ENCODE measurements around the gene SMIM22.

SMIM22 gene

DNA sequence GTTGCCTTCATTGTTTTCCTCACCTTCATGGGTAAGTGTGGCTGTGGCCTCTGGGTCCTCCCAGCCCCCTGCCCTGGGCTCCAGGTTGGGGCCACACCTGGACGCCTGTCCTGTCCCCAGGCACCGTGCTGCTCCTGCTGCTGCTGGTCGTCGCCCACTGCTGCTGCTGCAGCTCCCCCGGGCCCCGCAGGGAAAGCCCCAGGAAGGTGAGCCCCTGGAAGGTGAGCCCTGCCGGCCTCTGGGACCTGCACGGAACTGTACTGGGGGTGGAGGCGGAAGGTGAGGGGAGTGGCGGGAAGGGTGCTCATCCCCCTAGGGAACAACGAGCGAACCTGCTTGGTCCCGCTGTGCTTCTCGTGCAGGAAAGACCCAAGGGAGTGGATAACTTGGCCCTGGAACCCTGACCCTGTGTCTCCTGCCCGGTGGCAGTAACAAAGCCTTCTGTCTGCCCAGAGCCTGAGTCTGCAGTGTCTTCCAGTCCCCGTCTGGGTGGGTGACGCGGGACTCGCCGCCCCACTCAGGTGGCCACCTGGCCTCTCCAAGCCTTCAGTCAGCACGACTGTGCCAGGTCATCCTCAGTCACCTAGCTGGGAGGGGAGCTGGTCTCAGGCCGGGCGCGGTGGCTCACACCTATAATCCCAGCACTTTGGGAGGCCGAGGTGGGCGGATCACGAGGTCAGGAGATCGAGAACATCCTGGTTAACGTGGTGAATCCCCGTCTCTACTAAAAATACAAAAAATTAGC, 831 bp downstream of the SMIM22 start:
- no peak for DNase-seq (ENCODE audit: low read depth, low spot score)

DNA sequence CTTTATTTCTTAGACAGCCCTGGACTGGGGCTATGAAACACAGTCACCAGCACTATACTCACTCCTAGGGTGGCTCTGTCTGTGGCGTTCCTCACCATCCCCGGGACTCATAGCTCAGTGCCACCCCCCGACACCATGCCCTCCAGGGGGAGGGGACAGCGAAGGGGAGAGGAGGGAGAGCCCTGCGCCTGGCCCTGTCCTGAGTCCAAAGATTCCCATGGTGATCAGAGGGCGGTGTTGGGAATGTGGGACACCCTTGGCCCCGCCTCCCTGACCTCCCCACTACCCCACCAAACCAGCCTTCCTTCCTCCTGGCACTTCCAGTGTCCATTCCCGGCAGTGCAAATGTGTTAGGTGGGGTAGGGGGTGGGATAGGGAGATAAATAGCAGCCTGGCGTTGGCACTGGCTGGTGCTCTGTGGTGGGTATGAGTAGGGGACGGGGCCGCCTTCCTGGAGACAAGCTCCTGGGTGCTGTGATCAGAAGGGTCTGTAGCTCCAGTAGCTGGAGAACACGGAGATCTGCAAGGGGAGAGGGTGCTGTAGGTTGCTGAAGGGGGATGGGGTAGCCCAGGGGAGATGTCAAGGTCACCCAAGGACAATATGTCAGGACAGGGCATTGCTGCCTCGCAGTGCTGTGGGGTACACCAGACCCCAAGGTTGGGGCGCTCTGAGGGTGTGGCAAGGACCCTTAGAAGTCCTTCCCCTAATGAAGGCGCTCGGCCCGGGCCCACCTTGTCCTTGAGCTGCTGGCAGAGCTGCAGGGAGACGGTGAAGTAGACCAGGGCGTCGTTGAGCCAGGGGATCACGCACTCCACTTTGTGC, 2.0 kb downstream of the SMIM22 start:
- no peak for DNase-seq (ENCODE audit: low read depth, low spot score)

DNA sequence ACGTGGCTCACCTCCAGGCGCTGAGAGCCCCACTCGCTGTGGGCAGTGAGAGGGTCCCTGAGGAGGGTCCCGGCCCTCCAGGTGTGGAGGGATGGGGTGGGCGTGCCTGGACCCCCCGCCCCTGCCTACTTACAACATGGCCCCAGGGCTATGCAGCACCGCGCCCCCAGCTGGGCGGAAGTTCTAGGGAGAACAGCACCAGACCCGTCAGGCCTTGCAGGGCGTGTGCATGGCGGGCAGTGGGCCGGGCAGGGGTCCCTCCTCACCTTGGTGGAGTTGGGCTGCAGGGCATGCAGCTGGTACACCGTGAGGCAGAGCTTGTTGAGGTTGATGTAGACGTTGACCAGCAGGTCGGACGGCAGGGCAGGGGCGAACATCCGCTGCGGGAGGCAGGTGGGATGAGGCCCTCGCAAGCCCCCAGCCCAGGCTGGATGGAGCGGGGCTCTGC, 2.7 kb downstream of the SMIM22 start:
- no peak for DNase-seq (ENCODE audit: low read depth, low spot score)

DNA sequence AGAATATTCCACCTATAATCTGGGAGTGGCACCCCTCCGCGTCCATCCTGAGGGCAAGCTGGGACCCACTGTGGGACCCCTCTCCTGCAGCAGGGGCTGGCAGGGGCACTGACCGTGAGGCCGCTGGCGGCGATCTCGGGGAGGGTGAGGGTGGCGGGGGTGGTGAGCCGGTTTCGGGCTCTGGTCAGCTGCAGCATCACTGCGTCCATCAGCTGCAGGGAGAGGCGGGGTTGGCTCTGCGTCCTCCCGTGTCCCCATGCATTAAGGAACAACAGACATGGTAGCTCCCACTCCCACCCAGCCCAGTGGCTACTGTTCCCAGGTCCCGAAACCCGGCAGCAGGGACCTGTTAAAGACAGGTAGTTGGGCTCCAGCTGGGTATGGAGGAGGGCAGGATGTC, 3.3 kb downstream of the SMIM22 start:
- DNase-seq (ENCODE audit: low read depth, low spot score): no peak

DNA sequence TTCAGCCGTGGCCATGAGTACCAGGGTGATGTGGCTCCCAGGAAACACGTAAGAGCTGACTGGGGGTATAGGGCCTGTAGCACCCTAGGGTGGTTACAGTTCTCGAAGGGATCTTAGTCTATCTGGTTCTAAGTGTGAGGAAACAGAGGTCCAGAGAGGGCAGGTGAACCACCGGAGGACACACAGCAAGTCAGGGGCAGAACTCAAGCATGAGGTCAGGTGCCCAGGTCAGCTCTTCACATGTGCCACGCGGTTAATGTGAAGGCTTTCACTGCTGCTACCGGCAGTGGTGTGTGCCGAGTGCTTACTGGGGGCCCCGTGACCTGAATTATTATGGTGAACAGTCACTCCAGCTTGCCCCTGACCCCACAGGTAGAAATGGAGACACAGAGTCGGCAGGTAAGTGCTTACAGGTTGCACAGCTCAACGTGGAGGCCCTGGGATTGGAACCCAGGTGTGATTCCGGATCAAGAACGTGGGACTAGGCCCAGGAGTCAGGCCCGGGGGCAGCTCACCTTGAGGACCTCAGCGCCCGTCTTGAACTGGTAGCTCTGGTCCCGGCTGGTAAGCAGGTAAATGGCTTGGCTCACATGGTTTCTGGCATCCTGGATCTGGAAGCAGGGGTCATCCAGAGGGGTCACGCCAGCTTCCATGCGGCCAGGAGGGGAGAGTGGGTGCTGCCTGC, 4.1 kb downstream of the SMIM22 start:
- DNase-seq (ENCODE audit: low read depth, low spot score): no peak

DNA sequence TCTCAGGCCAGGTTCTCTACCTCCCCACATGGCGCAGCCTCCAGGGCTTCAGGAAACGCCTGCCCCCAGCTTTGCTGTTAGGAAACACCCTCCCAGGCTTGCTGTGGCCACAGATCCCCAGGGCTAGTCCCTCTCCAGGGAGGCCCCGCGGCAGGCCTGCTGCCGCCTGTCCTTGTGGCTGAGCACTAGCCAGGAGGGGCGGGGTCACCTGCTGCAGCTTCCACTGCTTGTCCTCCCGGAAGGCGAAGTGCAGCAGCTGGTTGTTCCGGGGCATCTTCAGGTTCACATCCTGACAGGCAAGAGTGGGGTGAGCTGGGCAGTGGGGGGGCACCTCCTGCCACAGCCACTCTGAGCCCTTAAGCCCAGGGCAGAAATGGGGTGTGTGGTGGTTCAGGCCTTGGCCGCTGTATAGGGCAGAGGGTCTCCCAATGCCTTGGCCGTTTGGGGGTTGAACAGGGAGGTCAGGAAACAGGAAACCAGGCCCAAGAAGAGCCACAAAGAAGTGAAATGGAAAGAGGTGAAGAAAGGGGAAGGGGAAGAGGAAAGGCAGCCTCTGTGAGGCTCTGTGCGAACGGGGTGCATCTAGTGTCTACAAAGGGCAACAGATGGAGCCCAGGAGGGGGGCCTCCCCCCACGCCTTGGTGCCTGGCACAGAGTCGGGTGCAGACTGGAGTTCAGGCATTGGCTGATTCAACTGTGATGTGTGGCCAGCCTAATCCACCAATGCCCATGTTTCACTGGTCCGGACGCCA, 5.3 kb downstream of the SMIM22 start:
- DNase-seq (ENCODE audit: low read depth, low spot score): no peak

DNA sequence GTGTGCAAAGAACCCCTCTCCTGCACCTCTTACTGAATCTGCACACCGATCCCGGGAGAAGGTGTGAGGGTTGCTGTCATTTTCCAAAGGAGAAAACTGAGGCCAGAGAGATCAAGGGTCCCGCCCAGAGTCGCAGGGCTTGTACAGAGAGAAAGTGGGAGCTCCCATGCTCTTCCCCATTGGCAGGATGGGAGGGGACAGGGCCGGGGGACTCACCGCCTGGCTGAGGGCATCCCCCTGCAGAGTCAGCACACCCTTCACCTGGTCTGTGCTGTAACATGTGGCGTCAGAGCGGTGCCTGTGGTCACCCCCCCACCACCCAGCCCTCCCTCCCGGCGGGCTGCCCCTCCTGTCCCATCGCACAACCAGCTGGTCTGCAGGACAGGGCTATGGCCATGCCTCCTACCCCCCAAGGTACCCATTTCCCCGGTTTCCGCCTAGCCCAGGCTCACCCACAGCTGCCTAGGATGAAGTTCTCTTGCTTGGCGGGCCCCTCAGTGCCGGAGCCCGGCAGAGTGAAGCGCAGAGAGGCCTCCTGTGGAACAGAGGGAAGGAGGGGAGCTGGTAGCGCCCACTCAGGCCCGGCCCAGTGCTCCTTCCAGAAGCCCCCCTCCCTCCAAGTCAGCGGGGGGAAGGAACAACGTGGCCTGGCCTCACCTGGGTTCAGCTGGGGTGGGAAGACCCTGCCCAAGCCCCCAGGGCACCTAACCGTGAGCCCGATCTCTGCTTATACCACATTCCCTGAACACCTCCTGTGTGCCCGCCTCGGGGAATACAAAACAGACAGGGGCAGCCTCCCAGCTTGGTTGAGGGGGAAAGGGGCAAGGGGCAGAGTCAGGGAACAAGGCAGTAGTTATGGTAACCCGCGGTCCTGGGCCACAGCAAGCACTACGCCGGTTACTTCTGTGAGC, 6.1 kb downstream of the SMIM22 start:
- DNase-seq (ENCODE audit: low read depth, low spot score): peak; percentile 12

DNA sequence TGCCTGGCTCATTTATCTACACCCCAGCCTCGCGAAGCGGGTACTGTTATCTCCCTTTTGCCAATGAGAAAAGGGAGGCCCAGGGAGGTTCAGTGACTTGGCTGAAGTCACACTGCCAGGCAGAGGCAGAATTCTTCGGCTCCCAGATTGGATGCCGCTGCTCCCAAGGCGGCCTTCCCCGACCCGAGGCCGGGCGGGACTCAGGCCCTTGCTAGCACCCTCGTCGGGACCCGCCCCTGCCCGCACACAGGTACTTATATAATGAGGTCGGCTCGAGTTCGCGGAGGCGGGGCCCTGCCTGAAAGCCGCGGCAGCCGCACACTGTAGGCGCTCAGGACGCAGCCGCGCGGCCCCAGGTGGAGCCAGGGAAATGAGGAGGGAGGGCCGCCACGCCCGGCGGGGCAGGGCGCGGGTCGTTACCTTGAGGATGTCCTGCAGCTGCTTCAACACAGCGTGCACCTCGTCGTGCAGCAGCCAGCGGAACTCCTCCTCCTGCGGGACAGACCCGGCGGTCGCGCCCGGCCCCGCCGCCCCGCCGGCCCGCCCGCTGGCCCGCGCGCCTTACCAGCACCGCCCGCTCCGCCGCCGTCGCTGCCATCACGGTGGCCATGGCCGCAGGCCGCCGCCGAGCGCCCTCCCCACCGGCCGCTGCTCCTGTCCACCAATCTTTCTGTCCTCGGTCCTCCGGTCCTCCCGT, 6.9 kb downstream of the SMIM22 start, which contains the start of gene ROGDI:
ROGDI (minus strand) TSS at position 672 of the 697 bp plus-strand sequence; CDS start at position 610, 62 bp downstream.
- DNase-seq (ENCODE audit: low read depth, low spot score): peak; percentile 72

DNA sequence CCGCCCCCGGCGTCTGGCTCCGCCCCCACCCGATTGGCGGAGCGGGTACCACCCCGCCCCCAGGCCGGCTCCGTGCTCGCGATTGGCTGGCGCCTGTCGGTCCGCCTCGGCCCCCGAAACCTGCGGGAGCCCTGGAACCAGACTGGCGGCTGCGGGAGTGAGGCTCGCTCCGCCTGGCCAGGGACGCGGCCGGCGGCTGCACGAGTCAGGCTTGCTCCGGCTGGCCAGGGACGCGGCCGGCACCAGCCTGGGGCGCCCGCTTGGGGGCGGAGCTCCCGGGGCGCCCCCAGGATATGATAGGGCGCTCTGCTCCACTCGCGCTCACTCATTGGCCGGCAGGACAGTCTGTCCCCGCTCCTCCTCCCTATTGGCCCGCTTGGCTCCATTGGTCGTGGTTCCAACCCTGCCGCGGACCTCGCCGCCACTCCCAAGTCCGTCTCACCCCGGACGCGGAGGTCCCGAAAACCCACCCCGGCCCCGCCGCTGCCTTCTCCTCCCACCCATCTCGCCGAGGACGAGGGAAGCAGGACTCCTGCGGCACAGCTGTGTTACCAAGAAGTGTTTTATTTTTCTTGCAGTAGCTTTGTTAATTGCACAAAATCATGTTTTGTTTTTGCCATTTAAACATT, 7.6 kb downstream of the SMIM22 start:
- DNase-seq (ENCODE audit: low read depth, low spot score): peak; percentile 97

DNA sequence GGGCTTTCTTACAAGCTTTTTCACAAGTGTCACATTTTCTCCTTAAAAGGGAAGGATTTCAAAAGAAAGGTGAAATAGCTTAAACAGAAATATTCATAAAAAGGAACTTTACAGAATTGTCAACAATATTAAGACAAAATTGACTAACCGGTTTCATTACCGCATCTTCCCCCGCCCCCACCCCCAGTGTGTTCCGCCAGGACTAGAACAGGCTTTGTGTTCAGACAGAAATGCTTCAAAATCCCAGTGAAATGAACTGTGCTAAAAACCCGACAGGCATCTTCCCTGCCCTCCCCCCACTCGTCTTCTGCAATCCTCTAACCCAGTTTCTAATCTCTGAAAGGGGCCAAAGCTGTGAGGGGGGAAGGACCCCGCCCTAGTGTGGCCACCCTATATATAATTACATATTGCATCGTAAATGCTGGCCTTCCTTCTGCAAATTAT, 8.3 kb downstream of the SMIM22 start:
- DNase-seq (ENCODE audit: low read depth, low spot score): peak; percentile 17

DNA sequence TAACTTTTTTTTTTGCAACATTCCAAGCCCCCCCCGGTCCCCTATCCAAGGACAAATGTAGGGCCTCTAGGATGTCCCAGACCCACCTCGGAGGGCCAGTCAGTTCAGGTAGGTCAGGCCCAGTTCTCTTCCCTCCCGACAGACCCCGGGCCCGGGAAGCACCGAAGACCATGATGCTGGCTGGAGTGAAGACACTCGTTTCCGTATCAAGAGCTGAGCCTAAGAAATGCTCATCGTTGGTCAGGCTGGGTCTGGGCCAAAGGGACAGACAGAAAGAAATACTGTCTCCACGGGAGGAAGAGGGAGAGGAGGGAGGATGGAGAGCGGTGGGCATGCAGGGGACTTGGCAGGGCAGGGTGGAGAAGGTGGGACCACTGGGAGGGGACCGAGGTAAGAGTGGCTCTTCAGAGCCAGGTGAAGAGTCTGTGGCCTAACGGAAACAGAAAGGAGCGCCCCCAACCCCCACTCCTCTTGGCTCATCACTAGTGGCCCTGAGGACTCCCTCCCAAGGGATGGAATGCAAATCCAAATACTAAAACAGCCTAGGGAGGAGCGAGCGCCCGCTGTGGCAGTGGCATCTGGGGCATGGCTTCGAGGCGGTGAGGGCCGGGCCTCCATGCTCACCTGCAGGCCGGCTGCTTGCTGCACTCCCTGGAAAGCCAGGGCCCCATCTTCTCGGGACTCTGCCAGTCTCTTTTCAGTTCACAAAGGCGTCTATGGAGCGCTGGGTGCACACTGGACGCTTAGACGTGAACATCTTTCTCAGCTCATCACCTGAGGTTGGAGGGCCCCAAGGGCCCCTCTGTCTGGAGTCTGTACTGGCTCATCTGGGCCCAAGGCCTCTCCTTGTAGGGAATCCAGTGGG, 9.0 kb downstream of the SMIM22 start:
- DNase-seq (ENCODE audit: low read depth, low spot score): no peak

DNA sequence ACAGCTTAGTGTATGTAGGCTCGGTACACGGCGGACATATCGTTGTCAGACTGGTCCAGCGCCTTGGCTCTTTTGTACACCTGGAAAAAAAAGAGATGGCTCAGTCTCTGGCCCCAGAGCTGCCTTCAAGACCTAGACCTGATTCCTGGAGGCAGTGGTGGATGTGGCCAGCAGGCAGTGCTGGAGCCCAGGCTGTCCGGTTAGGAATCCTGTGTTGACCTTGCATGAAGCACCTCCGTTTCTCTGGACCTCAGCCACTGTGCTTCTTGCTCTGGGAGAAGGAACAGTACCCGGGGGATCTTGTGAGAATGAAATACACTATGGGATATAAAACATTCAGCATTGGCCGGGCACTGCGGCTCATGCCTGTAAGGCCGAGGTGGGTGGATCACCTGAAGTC, 10.1 kb downstream of the SMIM22 start:
- DNase-seq (ENCODE audit: low read depth, low spot score): no peak

DNA sequence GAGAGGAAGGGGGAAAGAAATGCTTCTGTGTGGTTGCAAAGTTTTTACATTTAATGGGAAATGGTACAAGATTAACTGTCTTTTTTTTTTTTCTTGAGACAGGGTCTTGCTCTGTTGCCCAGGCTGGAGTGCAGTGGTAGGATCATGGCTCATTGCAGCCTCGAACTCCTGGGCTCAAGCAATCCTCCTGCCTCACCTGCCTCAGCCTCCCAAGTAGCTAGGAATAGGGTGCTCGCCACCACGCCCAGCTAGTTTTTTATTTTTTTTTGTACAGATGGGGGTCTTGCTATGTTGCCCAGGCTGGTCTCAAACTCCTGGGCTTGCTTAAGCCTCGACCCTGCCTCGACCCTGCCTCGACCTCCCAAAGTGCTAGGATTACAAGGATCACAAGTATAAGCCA, 11.1 kb downstream of the SMIM22 start:
- DNase-seq (ENCODE audit: low read depth, low spot score): no peak

DNA sequence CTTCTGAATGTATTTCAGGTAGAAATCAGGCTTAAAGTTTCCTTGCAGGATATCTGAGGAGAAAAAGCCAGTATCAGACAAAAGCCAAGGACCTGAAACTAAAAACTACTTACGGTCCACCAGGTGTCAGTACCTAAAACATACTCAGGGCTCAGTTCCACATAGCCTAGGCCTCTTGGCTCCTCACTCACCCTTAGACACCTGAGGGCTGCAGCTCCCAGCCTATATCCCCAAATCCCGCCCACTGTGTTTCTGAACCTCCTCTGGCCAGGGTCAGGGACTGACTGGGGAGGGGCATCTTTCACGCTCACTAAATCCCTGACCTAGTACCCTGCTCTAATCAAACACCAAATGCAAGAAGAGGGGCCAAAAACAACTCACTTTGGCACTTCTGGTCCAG, 16.1 kb downstream of the SMIM22 start:
- no peak for DNase-seq (ENCODE audit: low read depth, low spot score)

DNA sequence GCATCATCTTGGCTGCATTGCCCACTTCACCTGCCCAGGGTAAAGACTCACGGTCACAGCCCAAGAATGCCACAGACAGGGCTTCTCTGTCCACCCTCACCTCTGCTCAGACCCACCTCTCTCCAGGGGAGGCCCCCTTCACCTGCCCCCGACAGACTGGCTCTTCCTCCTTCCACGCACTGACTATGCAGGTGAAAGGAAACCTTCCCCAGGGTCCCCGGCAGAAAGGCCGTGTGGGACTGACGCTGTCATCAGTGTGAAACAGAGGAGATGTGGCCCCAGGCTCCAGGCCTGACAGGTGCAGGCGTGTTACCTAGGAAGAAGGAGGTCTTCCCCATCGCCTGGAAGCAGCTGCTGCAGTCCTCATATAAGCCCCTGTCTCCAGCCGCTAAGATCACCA, 16.6 kb downstream of the SMIM22 start:
- DNase-seq (ENCODE audit: low read depth, low spot score): no peak

DNA sequence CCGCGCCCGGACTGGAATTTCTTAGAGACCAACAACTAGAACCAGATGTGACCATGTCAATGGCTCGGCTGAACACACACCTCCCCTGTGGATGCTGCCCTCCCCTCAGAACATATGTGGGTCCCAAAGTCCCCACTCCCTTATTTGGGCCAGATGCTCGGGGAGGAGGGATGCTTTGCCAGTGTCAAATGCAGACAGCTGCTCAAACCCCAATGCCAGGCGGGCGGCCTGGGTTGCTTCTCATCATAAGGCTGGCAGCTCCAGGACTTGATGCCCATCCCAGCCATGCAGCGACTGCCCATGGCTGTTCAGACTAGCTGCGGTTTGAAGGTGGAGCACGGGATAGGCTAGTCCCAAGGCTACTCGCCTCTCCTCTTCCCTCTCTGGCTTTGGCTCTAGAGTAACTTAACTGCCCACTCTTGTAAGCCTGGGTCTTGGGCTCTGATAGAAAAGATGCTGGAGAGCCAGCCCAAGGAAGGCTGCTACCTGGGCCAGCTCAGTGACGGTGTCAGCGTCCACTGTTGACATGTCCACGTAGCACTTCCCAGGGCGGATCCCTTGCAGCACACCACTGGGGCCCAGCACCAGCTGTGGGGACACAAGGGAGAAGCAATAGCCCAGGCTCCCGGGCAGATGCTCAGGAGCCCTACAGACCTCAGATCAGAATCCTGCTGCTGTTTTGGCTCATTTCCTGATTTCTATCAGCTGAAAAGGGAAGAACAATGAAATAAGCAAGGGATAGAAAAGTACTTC, 18.3 kb downstream of the SMIM22 start:
- no peak for DNase-seq (ENCODE audit: low read depth, low spot score)

DNA sequence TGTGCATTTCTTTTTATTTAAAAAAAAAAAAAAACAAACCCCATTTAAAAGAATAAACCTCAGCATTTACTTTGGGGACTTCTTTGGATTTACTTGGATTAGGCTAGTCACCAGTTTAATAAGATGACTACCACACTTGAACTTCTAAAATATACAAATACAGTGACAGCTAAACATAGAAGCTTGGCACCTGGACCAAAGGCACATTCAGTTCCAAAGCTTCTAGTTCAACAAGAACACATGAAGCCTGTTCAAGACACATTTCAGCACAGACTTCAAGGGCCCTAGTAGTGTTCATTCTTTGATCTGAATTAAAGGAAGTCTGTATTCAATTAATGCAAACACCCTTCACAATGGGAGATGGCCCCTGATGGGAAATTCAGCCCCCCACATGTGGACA, 18.9 kb downstream of the SMIM22 start:
- DNase-seq (ENCODE audit: low read depth, low spot score): no peak

Data from astrocyte of the hippocampus (primary cell).